A673 (cell line): ENCODE results near the gene LGALS7B. TPM values are rescaled to one million over a fixed set of nuclear protein-coding genes. Genes with fewer than 3 reads are reported as not detected.
A peak's percentile ranks its signal among the peaks of the same experiment; 100 is the strongest.
"Not testable (repeated sequence)": the region's sequence is repeated elsewhere in the genome, so short reads cannot be mapped to it uniquely, and the experiment has no call there.

Experiments used
- BruUV-seq: library from RNA; stranded (reverse); fragments of 400-500 nt; replicated peaks from 2 replicates; lab custom pipeline; 2021; lab: Mats Ljungman, UMichigan
- CTCF ChIA-PET: fragments of 300-600 bp; sonication (Branson Sonifier 250); formaldehyde crosslinking; loops from one replicate; lab custom pipeline; 2022; ENCODE audit warnings: antibody characterized with exemption; lab: Charles Lee
- POLR2A ChIA-PET: fragments of 300-600 bp; sonication (Branson Sonifier 250); formaldehyde crosslinking; loops from one replicate; lab custom pipeline; 2022; ENCODE audit warnings: antibody characterized with exemption; ENCODE audit not compliant: low non-redundant PET; lab: Charles Lee
- DNase-seq: peaks from one replicate; pipeline ENCODE4 v3.0.0-alpha.2; 2015; ENCODE audit warnings: low spot score
- H3K27ac ChIP-seq: fragments of 200-600 bp; sonication (generic); 2 replicates; pipeline ENCODE4 v1.5.1; 2016; ENCODE audit warnings: mixed run types, low read depth, mild to moderate bottlenecking, mixed read lengths, antibody characterized with exemption, low read length; ENCODE audit not compliant: poor library complexity, severe bottlenecking
- H3K27me3 ChIP-seq: fragments of 200-600 bp; sonication (generic); replicated peaks from 2 replicates; pipeline ENCODE4 v1.6.1; 2017; ENCODE audit warnings: mixed run types, low read depth, mild to moderate bottlenecking, mixed read lengths, antibody characterized with exemption, low read length; ENCODE audit not compliant: insufficient read depth, poor library complexity
- H3K36me3 ChIP-seq: fragments of 200-600 bp; sonication (generic); 2 replicates; pipeline ENCODE4 v1.6.1; 2016; ENCODE audit warnings: mixed run types, mild to moderate bottlenecking, mixed read lengths, antibody characterized with exemption, low read length; ENCODE audit not compliant: insufficient read depth, poor library complexity, severe bottlenecking
- H3K4me1 ChIP-seq: fragments of 200-600 bp; sonication (generic); 2 replicates; pipeline ENCODE4 v1.6.1; 2017; ENCODE audit warnings: mixed run types, mild to moderate bottlenecking, mixed read lengths, antibody characterized with exemption, low read length; ENCODE audit not compliant: insufficient read depth, poor library complexity, severe bottlenecking
- H3K4me3 ChIP-seq: fragments of 200-600 bp; sonication (generic); 2 replicates; pipeline ENCODE4 v1.5.1; 2016; ENCODE audit warnings: low read depth, mixed run types, mild to moderate bottlenecking, mixed read lengths, low read length; ENCODE audit not compliant: poor library complexity, severe bottlenecking
- H3K9me3 ChIP-seq: fragments of 200-600 bp; sonication (generic); 2 replicates; pipeline ENCODE4 v1.6.1; 2016; ENCODE audit warnings: mixed run types, low read depth, mild to moderate bottlenecking, mixed read lengths, antibody characterized with exemption, low read length; ENCODE audit not compliant: poor library complexity, severe bottlenecking
- CTCF ChIP-seq: fragments of 300-800, 200-600 bp; sonication (generic); conservative IDR thresholded peaks from 2 replicates; pipeline ENCODE4 v1.5.1; 2017; ENCODE audit warnings: low read depth, mild to moderate bottlenecking, antibody characterized with exemption, low read length, moderate library complexity, mixed read lengths
- EZH2 ChIP-seq: fragments of 200-600 bp; sonication (generic); IDR thresholded peaks from 2 replicates; pipeline ENCODE4 v1.6.1; 2017; ENCODE audit warnings: borderline replicate concordance, low read depth, mild to moderate bottlenecking, mixed read lengths, antibody characterized with exemption, low read length; ENCODE audit not compliant: poor library complexity, severe bottlenecking
- intact Hi-C: fragments of 100-400 bp; cut with micrococcal nuclease; formaldehyde crosslinking; loops from one replicate; pipeline ENCODE4 v1.10.0; 2022; ENCODE audit not compliant: unreplicated experiment
- total RNA-seq: library from RNA; stranded (reverse); gene quantifications from 2 replicates; pipeline ENCODE4 v1.2.3, GENCODE V29; 2021

The LGALS7B gene
- total RNA-seq, 1 experiment from 2014 or later: not detected

GRCh38 chr19:38813323-38813722 lies 24.3 kb downstream of the LGALS7B start:
- CTCF ChIA-PET: no interaction called here
- no TSS peak for BruUV-seq
- Histone ChIP-seq H3K27ac (no peak overlapping the region), H3K4me1 (no peaks in the 10 kb centered on the region), H3K36me3 (peaks cover 6% of the 10 kb centered on the region), H3K27me3 (no peaks in the 10 kb centered on the region), H3K4me3 (no peak overlapping the region), H3K9me3 (no peaks in the 10 kb centered on the region)
- POLR2A ChIA-PET: no interaction called here
- intact Hi-C loops: no loop called here
- no peak for DNase-seq
- no peak for TF ChIP-seq CTCF
- TF ChIP-seq EZH2: no peak

GRCh38 chr19:38813932-38814331 lies 24.9 kb downstream of the LGALS7B start:
- H3K36me3 ChIP-seq, H3K4me3 ChIP-seq, DNase-seq, intact Hi-C loops, BruUV-seq, H3K9me3 ChIP-seq, H3K27ac ChIP-seq, H3K4me1 ChIP-seq, CTCF ChIA-PET, H3K27me3 ChIP-seq: not testable (repeated sequence)
- POLR2A ChIA-PET: interaction anchor here (0.6 kb wide), 1 partner anchor 120 kb away, joined by 6 read pairs; no protein-coding TSS in a partner anchor

GRCh38 chr19:38815059-38816001 lies 26.3 kb downstream of the LGALS7B start:
- BruUV-seq: TSS peak; percentile 93
- CTCF ChIA-PET: no interaction called here

More at GRCh38 chr19:38815059-38816001, 26.3 kb downstream of the LGALS7B start:
- POLR2A ChIA-PET: interaction anchor here (0.7 kb wide), 1 partner anchor 142 kb away, joined by 3 read pairs; no protein-coding TSS in a partner anchor
- DNase-seq: no peak
- Histone ChIP-seq H3K27ac (no peak overlapping the region), H3K36me3 (peaks cover 6% of the 10 kb centered on the region), H3K27me3 (no peaks in the 10 kb centered on the region), H3K9me3 (no peaks in the 10 kb centered on the region), H3K4me3 (no peak overlapping the region), H3K4me1 (no peaks in the 10 kb centered on the region)
- intact Hi-C loops: no loop called here
- TF ChIP-seq CTCF (no peak), EZH2 (no peak)
